Naive B cell (primary cell): ENCODE measurements around the gene MRPL42. TPM values are rescaled to one million over a fixed set of nuclear protein-coding genes. Genes with fewer than 3 reads are reported as not detected.

Experiments used
- ATAC-seq, 2 donors: fragments of 150-1000 bp; cut with Tn5 transposase; 2 replicates each; pipeline ENCODE4 v1.10.0; 2021; ENCODE audit warnings: low read depth in 2 of 2, mild to moderate bottlenecking in 2 of 2, moderate library complexity in 2 of 2
- DNase-seq: peaks from one replicate; pipeline ENCODE4 v3.0.0; 2022
- H3K27ac Mint-ChIP-seq, 6 donors: one replicate each; pipeline ENCODE4 v1.8.0; 2020 to 2022; ENCODE audit warnings: mild to moderate bottlenecking in 6 of 6, mixed read lengths in 6 of 6, moderate library complexity in 5 of 6, inconsistent platforms in 2 of 6
- H3K27me3 Mint-ChIP-seq, 3 donors: one replicate each; pipeline ENCODE4 v1.8.0; 2021 to 2022; ENCODE audit warnings: mixed read lengths in 3 of 3, mild to moderate bottlenecking in 1 of 3
- H3K36me3 Mint-ChIP-seq, 2 donors: one replicate each; pipeline ENCODE4 v1.8.0; 2020 to 2022; ENCODE audit warnings: mixed read lengths in 2 of 2, inconsistent platforms in 1 of 2, mild to moderate bottlenecking in 1 of 2
- H3K4me1 Mint-ChIP-seq, 3 donors: one replicate each; pipeline ENCODE4 v1.8.0; 2020 to 2022; ENCODE audit warnings: mixed read lengths in 3 of 3, inconsistent platforms in 1 of 3, mild to moderate bottlenecking in 1 of 3, moderate library complexity in 1 of 3
- H3K4me3 Mint-ChIP-seq, 8 donors: one replicate each; pipeline ENCODE4 v1.8.0; 2020 to 2022; ENCODE audit warnings: mild to moderate bottlenecking in 8 of 8, mixed read lengths in 8 of 8, moderate library complexity in 8 of 8, inconsistent platforms in 2 of 8
- H3K9me3 Mint-ChIP-seq, 7 donors: one replicate each; pipeline ENCODE4 v1.8.0; 2020 to 2022; ENCODE audit warnings: mixed read lengths in 7 of 7, mild to moderate bottlenecking in 5 of 7, inconsistent platforms in 2 of 7, moderate library complexity in 1 of 7
- polyA plus RNA-seq, 6 donors: library from polyadenylated mRNA; unstranded; fragments of 300-500 nt; fragmentation: Illumina TruSeq; gene quantifications; one replicate each; pipeline ENCODE4 v1.2.3, GENCODE V29; 2021; ENCODE audit warnings: low read depth in 6 of 6

The MRPL42 gene
- polyA plus RNA-seq, 6 donors from 2014 or later = 80.8 to 98.2 (median 87.9) TPM

DNA sequence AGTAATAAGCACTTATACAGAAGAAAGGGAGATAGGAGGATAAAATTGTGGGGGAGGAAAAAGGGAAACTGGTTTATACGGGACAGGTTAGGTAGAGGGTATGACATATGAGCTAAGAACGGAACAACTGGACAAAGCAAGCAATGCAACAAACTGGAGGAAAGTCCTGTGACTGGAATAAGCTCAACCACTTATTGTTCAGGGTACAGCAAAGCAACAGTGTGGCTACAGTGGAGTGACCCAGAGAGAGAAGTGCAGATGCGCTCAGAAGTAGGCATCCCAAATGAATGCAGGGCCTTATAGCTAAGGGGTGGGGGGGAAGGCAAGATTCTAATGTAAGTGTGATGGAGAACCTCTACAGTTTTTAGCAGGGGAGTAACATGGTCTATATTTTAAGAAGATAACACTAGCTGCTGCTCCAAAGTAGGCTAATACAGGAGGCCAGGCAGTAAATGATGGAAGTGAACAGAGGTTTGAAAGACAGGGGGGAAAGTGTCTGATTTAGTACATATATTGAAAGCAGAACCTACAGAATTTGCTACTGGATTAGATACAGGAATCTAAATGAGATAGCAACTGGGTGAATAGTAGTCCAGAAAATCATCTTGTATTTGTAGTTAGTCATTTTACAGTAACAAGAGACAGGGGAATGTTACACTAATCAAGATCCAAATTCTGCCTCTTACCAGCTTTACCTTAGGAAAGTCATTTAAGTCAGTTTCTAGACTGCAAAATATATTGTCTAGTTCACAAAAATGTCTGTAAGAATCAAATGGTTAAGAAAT, 28.9 kb upstream of the MRPL42 start:
- H3K9me3 Mint-ChIP-seq = no peaks in the 10 kb centered on the region
- peaks cover 52 to 75% (median 70%) of the 10 kb centered on the region in 3 donors for H3K4me1 Mint-ChIP-seq
- no peaks in the 10 kb centered on the region for H3K27me3 Mint-ChIP-seq
- no peaks in the 10 kb centered on the region for H3K36me3 Mint-ChIP-seq
- no peak for DNase-seq
- ATAC-seq = no peak
- H3K4me3 Mint-ChIP-seq = peak overlapping the region in 6 of 8 donors; percentile 5 to 90 (median 29)
- peak overlapping the region in 5 of 6 donors; percentile 29 to 75 (median 61) for H3K27ac Mint-ChIP-seq

- DNase-seq (no peak), ATAC-seq (no peak)
- H3K36me3 Mint-ChIP-seq = no peaks in the 10 kb centered on the region
- peak overlapping the region; percentile 89 to 97 (median 94) for H3K4me3 Mint-ChIP-seq
- peaks cover 47 to 59% (median 55%) of the 10 kb centered on the region in 3 donors for H3K4me1 Mint-ChIP-seq
- H3K27ac Mint-ChIP-seq = peak overlapping the region; percentile 31 to 98 (median 95)
- H3K27me3 Mint-ChIP-seq = no peaks in the 10 kb centered on the region
- H3K9me3 Mint-ChIP-seq = no peaks in the 10 kb centered on the region
These were observed 27.1 kb upstream of the MRPL42 start for GRCh38 chr12:93440043-93440835.

GRCh38 chr12:93441081-93441616, 26.2 kb upstream of the MRPL42 start:
- H3K27me3 Mint-ChIP-seq = no peaks in the 10 kb centered on the region
- peak overlapping the region; percentile 31 to 98 (median 95) for H3K27ac Mint-ChIP-seq
- ATAC-seq = no peak
- H3K4me1 Mint-ChIP-seq = peaks cover 45 to 51% (median 50%) of the 10 kb centered on the region in 3 donors
- peak; percentile 43 for DNase-seq
- no peaks in the 10 kb centered on the region for H3K9me3 Mint-ChIP-seq
- no peaks in the 10 kb centered on the region for H3K36me3 Mint-ChIP-seq
- H3K4me3 Mint-ChIP-seq = peak overlapping the region; percentile 89 to 97 (median 94)

DNA sequence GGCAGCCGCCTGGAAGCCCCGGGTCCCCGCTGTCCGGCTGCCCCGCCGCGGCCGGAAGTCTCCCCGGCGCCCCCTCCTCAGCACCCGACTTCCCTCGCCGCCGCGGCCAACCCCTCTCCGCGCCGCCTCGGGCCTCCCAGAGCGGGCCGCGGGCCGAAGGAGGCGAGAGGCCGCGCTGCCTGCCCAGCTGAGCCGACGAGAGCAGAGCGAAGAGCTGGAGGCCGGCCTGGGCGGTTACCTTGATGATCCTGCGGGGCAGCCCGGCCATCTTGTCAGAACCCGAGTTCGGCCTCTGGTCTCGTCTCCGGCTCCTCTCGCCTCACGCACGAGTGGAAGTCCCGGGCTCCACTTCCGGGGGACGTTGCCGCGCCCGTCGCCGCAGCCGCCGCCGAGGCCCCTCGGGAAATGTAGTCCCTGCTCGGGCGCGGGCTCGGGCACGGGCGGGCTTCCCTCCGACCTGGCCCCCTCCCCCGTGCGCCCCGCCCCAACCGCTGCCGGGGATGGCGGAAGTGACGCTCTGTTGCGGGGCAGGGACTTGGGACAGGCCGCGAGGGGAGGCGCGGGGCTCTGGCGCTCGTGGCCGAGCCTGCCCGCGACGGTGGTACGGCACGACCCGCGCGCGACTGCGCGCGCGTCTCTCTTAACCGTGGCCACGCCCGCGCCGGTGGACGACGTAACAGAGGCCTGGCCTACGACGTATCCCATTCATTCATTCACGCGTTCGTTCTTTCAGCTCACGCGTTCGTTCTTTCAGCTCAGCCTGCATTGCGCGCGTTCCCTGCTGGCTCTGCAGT, 25.5 kb upstream of the MRPL42 start, which contains the start of gene UBE2N:
UBE2N (minus strand) TSS at position 331 of the 794 bp plus-strand sequence; CDS start at position 268, 63 bp downstream.
- peak; percentile 80 to 84 for ATAC-seq
- H3K36me3 Mint-ChIP-seq = no peaks in the 10 kb centered on the region
- H3K27me3 Mint-ChIP-seq = no peaks in the 10 kb centered on the region
- peaks cover 40 to 45% (median 43%) of the 10 kb centered on the region in 3 donors for H3K4me1 Mint-ChIP-seq
- DNase-seq = peak; percentile 99
- H3K27ac Mint-ChIP-seq = peak within 1 kb of the TSS; percentile 93 to 99 (median 98)
- no peaks in the 10 kb centered on the region for H3K9me3 Mint-ChIP-seq
- peak within 1 kb of the TSS; percentile 89 to 99 (median 97) for H3K4me3 Mint-ChIP-seq

DNA sequence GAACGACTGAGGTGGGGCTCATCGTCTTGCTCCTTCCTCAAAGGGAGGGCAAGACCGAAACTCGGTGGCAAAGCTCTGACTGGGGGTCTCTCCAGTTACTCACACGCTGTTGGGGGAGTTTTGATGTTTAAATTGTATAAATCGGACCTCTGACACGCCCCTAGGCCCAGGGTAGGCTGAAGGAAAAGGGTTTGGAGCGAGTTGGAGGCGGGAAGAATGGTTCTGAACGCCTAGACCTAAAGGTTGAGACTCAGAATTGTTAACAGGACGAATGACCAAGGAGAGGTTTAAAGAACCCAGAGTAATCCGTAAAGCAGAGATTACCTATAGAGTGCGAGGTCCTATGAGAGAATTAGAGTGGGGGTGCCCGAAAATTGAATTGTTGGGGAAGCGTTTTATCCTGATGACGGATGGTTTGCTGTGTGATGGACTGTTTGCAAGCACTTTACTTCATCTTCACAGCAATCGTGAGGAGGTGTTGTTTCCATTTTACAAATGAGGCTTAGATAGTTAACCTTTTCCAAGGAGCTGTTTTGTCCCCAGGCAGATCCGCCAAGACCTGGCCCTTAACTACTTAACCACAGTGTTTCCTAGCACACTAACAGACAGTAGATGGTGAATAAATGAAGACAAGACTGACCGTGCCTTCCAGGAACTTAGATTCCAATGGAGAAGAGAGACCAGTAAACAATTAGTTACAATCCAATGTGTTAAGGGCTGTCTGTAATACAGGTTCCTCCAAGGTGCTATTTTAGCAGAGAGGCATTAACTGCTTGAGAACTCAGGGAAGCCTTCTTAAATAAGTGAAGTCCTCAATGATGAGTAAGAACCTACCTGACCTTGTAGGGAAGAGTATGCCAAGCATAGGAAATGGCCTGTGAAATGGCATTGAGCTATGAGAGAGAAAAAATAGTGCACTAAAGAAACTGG, 24.6 kb upstream of the MRPL42 start:
- H3K4me1 Mint-ChIP-seq = peaks cover 32 to 36% (median 35%) of the 10 kb centered on the region in 3 donors
- no peak for ATAC-seq
- H3K4me3 Mint-ChIP-seq = peak overlapping the region; percentile 89 to 99 (median 97)
- no peaks in the 10 kb centered on the region for H3K27me3 Mint-ChIP-seq
- H3K27ac Mint-ChIP-seq = peak overlapping the region; percentile 93 to 99 (median 98)
- DNase-seq = no peak
- no peaks in the 10 kb centered on the region for H3K36me3 Mint-ChIP-seq
- no peaks in the 10 kb centered on the region for H3K9me3 Mint-ChIP-seq

GRCh38 chr12:93443576-93443975, 23.7 kb upstream of the MRPL42 start:
- peaks cover 23 to 33% (median 26%) of the 10 kb centered on the region in 3 donors for H3K4me1 Mint-ChIP-seq
- H3K9me3 Mint-ChIP-seq = no peaks in the 10 kb centered on the region
- ATAC-seq = no peak
- H3K4me3 Mint-ChIP-seq = peak overlapping the region in 3 of 8 donors; percentile 15 to 99 (median 89)
- no peaks in the 10 kb centered on the region for H3K36me3 Mint-ChIP-seq
- no peak for DNase-seq
- peak overlapping the region in 2 of 6 donors; percentile 47 to 56 for H3K27ac Mint-ChIP-seq
- H3K27me3 Mint-ChIP-seq = no peaks in the 10 kb centered on the region

DNA sequence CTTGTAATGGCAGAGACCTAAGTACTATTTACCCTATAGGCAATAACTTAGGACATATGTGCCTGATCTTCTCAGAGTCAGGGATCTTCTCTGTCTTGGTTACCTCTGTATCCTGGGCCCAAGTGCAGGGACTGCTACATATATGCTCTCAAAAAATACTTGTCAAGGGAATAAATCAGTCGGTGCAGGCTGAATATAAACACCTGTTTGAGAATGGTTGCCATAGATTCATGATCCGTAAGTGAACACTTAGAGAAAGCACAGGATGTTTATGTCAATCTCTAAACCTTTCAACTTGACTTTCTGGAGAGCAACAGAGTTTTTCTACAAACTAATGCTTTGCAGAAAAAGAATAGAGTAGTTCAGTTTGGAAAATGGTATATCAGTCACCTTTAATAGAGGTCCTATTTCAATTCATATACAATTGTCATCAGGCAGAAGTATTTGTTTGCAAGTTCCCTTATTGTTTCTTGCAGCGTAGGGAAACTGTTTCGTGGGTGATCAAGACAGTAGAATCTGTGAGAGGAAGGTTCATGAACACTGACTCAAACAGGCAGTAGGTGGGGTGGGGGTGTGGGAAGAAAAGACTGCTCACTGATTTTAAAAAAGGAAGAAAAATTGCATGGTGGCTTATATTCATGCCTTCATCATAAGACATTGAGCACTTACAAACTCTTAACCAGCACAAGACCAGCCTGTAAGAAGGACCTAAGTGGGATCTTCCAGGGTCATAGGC, 19.6 kb upstream of the MRPL42 start:
- no peak for ATAC-seq
- H3K36me3 Mint-ChIP-seq = no peaks in the 10 kb centered on the region
- peaks cover 10 to 21% (median 13%) of the 10 kb centered on the region in 3 donors for H3K4me1 Mint-ChIP-seq

DNA sequence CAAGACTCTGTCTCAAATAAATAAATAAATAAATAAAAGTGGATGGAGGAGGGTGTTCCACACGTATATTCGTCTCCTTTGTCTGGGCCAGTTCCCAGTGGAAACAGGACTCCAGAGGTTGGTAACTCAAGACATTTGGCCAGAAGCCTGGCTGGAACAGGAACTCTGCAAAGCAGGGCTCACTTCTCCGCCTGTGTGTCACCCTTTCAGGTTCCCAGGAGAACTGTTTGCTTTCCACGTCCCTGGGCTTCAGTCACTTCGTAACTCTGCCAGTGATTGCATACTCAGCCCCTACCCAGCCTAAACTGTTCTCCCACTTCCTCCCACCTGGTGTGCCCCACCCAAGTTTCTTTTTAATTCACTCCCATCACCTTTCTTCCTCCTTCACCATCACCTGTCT, 18.5 kb upstream of the MRPL42 start:
- H3K4me1 Mint-ChIP-seq = peaks cover 9 to 19% (median 12%) of the 10 kb centered on the region in 3 donors
- ATAC-seq (peak; percentile 28 to 32), DNase-seq (no peak)
- peaks cover 0 to 2% (median 0%) of the 10 kb centered on the region in 7 donors for H3K9me3 Mint-ChIP-seq
- H3K27me3 Mint-ChIP-seq = no peaks in the 10 kb centered on the region
- no peak overlapping the region for H3K27ac Mint-ChIP-seq
- no peaks in the 10 kb centered on the region for H3K36me3 Mint-ChIP-seq
- peak overlapping the region in 3 of 8 donors; percentile 18 to 26 (median 22) for H3K4me3 Mint-ChIP-seq

More for the DNA sequence above, 19.6 kb upstream of the MRPL42 start:
- DNase-seq = no peak
- no peak overlapping the region for H3K27ac Mint-ChIP-seq
- H3K27me3 Mint-ChIP-seq = no peaks in the 10 kb centered on the region
- no peak overlapping the region for H3K4me3 Mint-ChIP-seq
- peaks cover 0 to 2% (median 0%) of the 10 kb centered on the region in 7 donors for H3K9me3 Mint-ChIP-seq

DNA sequence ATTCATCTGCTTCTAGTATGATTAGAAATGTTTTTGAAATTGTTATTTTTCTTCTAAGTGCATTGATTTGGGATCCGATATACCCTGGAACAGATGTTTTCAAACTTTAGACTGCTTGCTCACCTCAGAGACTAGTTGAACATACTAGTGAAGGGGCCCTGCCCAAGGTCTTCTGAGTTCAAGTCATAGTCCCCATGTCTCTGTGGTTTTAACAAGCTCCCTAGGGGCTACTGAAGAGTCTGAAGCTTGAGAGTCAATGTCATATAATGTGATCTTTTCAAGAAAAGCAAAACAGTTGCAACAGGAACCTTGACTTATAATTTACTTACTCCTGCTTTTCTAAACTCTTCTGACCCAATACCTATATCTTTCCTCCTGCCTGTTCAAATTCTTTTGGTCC, 18.0 kb upstream of the MRPL42 start:
- no peaks in the 10 kb centered on the region for H3K36me3 Mint-ChIP-seq
- ATAC-seq = peak; percentile 92 to 98
- H3K4me1 Mint-ChIP-seq = peaks cover 9 to 19% (median 12%) of the 10 kb centered on the region in 3 donors
- DNase-seq = peak; percentile 25
- H3K9me3 Mint-ChIP-seq = peaks cover 0 to 2% (median 0%) of the 10 kb centered on the region in 7 donors
- H3K4me3 Mint-ChIP-seq = peak overlapping the region in 2 of 8 donors; percentile 18 to 26
- H3K27me3 Mint-ChIP-seq = peaks cover 0 to 3% (median 0%) of the 10 kb centered on the region in 3 donors
- H3K27ac Mint-ChIP-seq = peak overlapping the region in 1 of 6 donors; percentile 71

DNA sequence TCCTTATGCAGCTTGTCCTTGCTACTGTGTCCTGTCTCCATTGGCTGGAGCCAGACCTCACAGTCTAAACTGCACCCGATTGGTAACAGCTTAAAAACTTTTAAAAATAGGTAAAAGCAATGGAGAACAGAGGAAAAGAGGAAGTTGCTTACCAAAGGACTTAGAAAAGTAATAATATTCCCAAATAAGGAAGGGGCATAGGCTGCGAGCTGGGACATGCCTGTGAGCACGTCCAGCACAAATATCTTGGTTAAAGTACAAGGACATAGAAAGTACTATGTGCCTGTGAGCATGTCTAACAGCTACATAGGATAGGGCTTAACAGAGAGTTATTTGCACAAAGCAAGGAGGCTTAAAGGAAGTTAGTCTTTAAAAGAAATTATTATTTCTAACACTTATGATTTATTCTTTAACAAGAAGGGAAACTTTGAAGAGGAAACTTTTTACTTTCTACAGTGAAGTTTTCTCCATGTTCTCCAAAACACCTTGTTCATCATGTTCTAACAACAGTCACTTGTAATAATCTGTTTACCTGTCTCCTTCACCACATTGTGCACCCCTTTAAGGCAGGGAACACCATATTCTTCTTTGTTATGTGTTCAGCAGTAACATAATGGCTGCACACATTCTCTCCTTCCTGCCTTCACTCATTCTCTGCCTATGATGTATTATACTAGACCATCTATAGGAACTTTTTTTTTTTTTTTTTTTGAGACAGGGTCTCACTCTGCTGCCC, 15.7 kb upstream of the MRPL42 start:
- Mint-ChIP-seq H3K9me3 (peaks cover 0 to 2% (median 0%) of the 10 kb centered on the region in 7 donors), H3K36me3 (no peaks in the 10 kb centered on the region), H3K4me1 (peaks cover 9 to 19% (median 12%) of the 10 kb centered on the region in 3 donors), H3K27ac (no peak overlapping the region), H3K27me3 (peaks cover 0 to 7% (median 6%) of the 10 kb centered on the region in 3 donors), H3K4me3 (peak overlapping the region in 1 of 8 donors; percentile 59)
- ATAC-seq (no peak), DNase-seq (no peak)

DNA sequence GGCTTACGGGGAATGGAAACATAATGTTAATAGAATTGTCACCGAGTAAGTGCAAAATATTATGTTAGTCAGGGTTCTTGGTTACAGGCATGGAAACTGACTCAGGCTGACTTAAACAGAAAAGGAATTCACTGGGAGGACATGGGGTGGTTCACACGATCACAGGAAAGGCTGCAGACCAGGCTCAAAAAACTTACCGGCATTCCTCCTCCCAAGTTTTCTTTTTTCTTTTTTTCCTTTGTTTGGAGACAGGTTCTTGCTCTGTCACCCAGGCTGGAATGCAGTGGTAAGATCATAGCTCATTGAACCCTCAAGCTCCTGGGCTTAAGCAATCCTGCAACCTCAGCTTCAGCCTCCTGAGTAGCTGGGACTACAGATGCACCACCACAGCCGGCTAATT, 13.7 kb upstream of the MRPL42 start:
- ATAC-seq (no peak), DNase-seq (no peak)
- H3K27me3 Mint-ChIP-seq = peaks cover 0 to 11% (median 8%) of the 10 kb centered on the region in 3 donors
- H3K27ac Mint-ChIP-seq = no peak overlapping the region
- H3K9me3 Mint-ChIP-seq = peaks cover 0 to 2% (median 0%) of the 10 kb centered on the region in 7 donors
- no peaks in the 10 kb centered on the region for H3K36me3 Mint-ChIP-seq
- H3K4me3 Mint-ChIP-seq = peak overlapping the region in 1 of 8 donors; percentile 60
- peaks cover 9 to 14% (median 12%) of the 10 kb centered on the region in 3 donors for H3K4me1 Mint-ChIP-seq
